Breast epithelium (tissue), 4 donors: ENCODE measurements around the gene SNAP25. TPM values are rescaled to one million over a fixed set of nuclear protein-coding genes. Genes with fewer than 3 reads are reported as not detected.

ENCODE experiments used
- DNase-seq, 2 donors: peaks; one replicate each; pipeline ENCODE4 v3.0.0-alpha.2; 2019; ENCODE audit warnings: low spot score in 2 of 2
- H3K27ac ChIP-seq, 2 donors: fragments of 200-600 bp; sonication (generic) in 1 of 2; one replicate each; pipeline ENCODE4 v1.5.1; 2016 to 2019; ENCODE audit warnings: mild to moderate bottlenecking in 1 of 2
- H3K27me3 ChIP-seq, 2 donors: fragments of 200-600 bp; sonication (generic) in 1 of 2; one replicate each; pipeline versions ENCODE4 v1.5.1 to v1.6.0; 2017 to 2019; ENCODE audit warnings: control low read depth in 1 of 2, mild to moderate bottlenecking in 1 of 2
- H3K36me3 ChIP-seq: fragments of 200-600 bp; one replicate; pipeline ENCODE4 v1.5.1; 2019
- H3K4me1 ChIP-seq, 2 donors: fragments of 200-600 bp; sonication (generic); one replicate each; pipeline ENCODE4 v1.5.1; 2016 to 2019; ENCODE audit warnings: control low read depth in 1 of 2
- H3K4me3 ChIP-seq, 3 donors: fragments of 200-600 bp; sonication (generic); 1 replicate in 2 of 3; 2 replicates in 1 of 3; pipeline ENCODE4 v1.5.1; 2016 to 2019; ENCODE audit warnings: mild to moderate bottlenecking in 3 of 3, moderate library complexity in 2 of 3
- H3K9me3 ChIP-seq, 2 donors: fragments of 200-600 bp; sonication (generic) in 1 of 2; one replicate each; pipeline ENCODE4 v1.5.1; 2016 to 2019; ENCODE audit warnings: control low read depth in 1 of 2
- CTCF ChIP-seq, 3 donors: fragments of 450-650 bp; IDR thresholded peaks; one replicate each; pipeline ENCODE4 v1.5.1; 2016 to 2017; ENCODE audit warnings: antibody characterized with exemption in 3 of 3, mild to moderate bottlenecking in 3 of 3, moderate library complexity in 3 of 3
- POLR2A ChIP-seq: fragments of 450-650 bp; IDR thresholded peaks from one replicate; pipeline ENCODE4 v1.6.1; 2016; ENCODE audit warnings: antibody characterized with exemption, mild to moderate bottlenecking, moderate library complexity
- POLR2AphosphoS5 ChIP-seq, 3 donors: sonication (generic); formaldehyde crosslinking; IDR thresholded peaks; one replicate each; pipeline ENCODE4 v1.6.1; 2017; ENCODE audit warnings: antibody characterized with exemption in 3 of 3
- intact Hi-C: fragments of 100-400 bp; cut with DNase I; formaldehyde crosslinking; loops from one replicate; pipeline ENCODE4 v1.15.1; 2023; ENCODE audit warnings: low total_unique reads
- total RNA-seq, 3 donors: library from RNA; depleted of rRNA; stranded (reverse); fragments of >200 nt; gene quantifications; one replicate each; pipeline ENCODE4 v1.1.0, GENCODE V29; 2016

Gene SNAP25
- total RNA-seq, 3 donors from 2014 or later, result 0.32 to 1.6 (median 1.6) TPM

GRCh38 chr20:10280018-10280908, 61.6 kb downstream of the SNAP25 start:
- no peak for DNase-seq
- Histone ChIP-seq H3K4me1 (no peaks in the 10 kb centered on the region), H3K27ac (no peak overlapping the region), H3K9me3 (no peaks in the 10 kb centered on the region), H3K36me3 (no peaks in the 10 kb centered on the region), H3K27me3 (no peaks in the 10 kb centered on the region), H3K4me3 (no peak overlapping the region)
- no peak for TF ChIP-seq POLR2AphosphoS5 (IDR thresholded peaks at IDR 0.05)
- no peak for TF ChIP-seq POLR2A
- TF ChIP-seq CTCF (IDR thresholded peaks at IDR 0.05), result no peak
- intact Hi-C loops, result no loop called here

- H3K27ac ChIP-seq, result no peak overlapping the region
- no peaks in the 10 kb centered on the region for H3K9me3 ChIP-seq
- no peaks in the 10 kb centered on the region for H3K27me3 ChIP-seq
- intact Hi-C loops, result no loop called here
- no peaks in the 10 kb centered on the region for H3K4me1 ChIP-seq
- no peak overlapping the region for H3K4me3 ChIP-seq
- TF ChIP-seq CTCF (IDR thresholded peaks at IDR 0.05) (no peak), POLR2A (no peak), POLR2AphosphoS5 (IDR thresholded peaks at IDR 0.05) (no peak)
- DNase-seq, result no peak
- H3K36me3 ChIP-seq, result no peaks in the 10 kb centered on the region
Measured at GRCh38 chr20:10281911-10282310, 63.3 kb downstream of the SNAP25 start.

- Histone ChIP-seq H3K27ac (no peak overlapping the region), H3K36me3 (no peaks in the 10 kb centered on the region), H3K27me3 (no peaks in the 10 kb centered on the region), H3K9me3 (no peaks in the 10 kb centered on the region), H3K4me1 (no peaks in the 10 kb centered on the region), H3K4me3 (no peak overlapping the region)
- no peak for DNase-seq
- intact Hi-C loops, result no loop called here
- TF ChIP-seq POLR2A (no peak), POLR2AphosphoS5 (IDR thresholded peaks at IDR 0.05) (no peak), CTCF (IDR thresholded peaks at IDR 0.05) (no peak)
Measured at GRCh38 chr20:10282979-10283456, 64.4 kb downstream of the SNAP25 start.

- DNase-seq, result no peak
- TF ChIP-seq POLR2A (no peak), CTCF (IDR thresholded peaks at IDR 0.05) (no peak), POLR2AphosphoS5 (IDR thresholded peaks at IDR 0.05) (no peak)
- H3K4me1 ChIP-seq, result no peaks in the 10 kb centered on the region
- no peak overlapping the region for H3K27ac ChIP-seq
- intact Hi-C loops, result no loop called here
- H3K27me3 ChIP-seq, result no peaks in the 10 kb centered on the region
- no peak overlapping the region for H3K4me3 ChIP-seq
- no peaks in the 10 kb centered on the region for H3K36me3 ChIP-seq
- no peaks in the 10 kb centered on the region for H3K9me3 ChIP-seq
Measured at GRCh38 chr20:10286356-10286755, 67.7 kb downstream of the SNAP25 start.

GRCh38 chr20:10288421-10288820, 69.8 kb downstream of the SNAP25 start:
- H3K36me3 ChIP-seq, result no peaks in the 10 kb centered on the region
- H3K4me3 ChIP-seq, result no peak overlapping the region
- no peak for DNase-seq
- no peaks in the 10 kb centered on the region for H3K4me1 ChIP-seq
- no peaks in the 10 kb centered on the region for H3K9me3 ChIP-seq
- H3K27me3 ChIP-seq, result no peaks in the 10 kb centered on the region
- no peak overlapping the region for H3K27ac ChIP-seq
- intact Hi-C loops, result no loop called here
- TF ChIP-seq POLR2AphosphoS5 (IDR thresholded peaks at IDR 0.05), result no peak
- no peak for TF ChIP-seq CTCF (IDR thresholded peaks at IDR 0.05)
- TF ChIP-seq POLR2A, result no peak
